Neuronal stem cell (in vitro differentiated cells): ENCODE measurements around the gene RPS24.

Experiments used
- DNase-seq: peaks from one replicate; pipeline ENCODE4 v3.0.0-alpha.2; 2013; ENCODE audit warnings: low spot score
- H2AFZ ChIP-seq: one replicate; pipeline ENCODE4 v1.6.1; 2013; ENCODE audit warnings: mild to moderate bottlenecking, low read length, inconsistent platforms
- H2AK5ac ChIP-seq: 2 replicates; pipeline ENCODE4 v1.6.1; 2013; ENCODE audit warnings: low read depth, mild to moderate bottlenecking, inconsistent platforms, low read length, moderate library complexity, mixed read lengths
- H2BK120ac ChIP-seq: 2 replicates; pipeline ENCODE4 v1.6.1; 2013; ENCODE audit warnings: low read depth, mild to moderate bottlenecking, inconsistent platforms, low read length, moderate library complexity, mixed read lengths
- H2BK12ac ChIP-seq: one replicate; pipeline ENCODE4 v1.6.1; 2013; ENCODE audit warnings: low read length, inconsistent platforms
- H2BK15ac ChIP-seq: 2 replicates; pipeline ENCODE4 v1.6.1; 2013; ENCODE audit warnings: mild to moderate bottlenecking, low read length, inconsistent platforms, mixed read lengths
- H2BK5ac ChIP-seq: one replicate; pipeline ENCODE4 v1.6.1; 2013; ENCODE audit warnings: inconsistent platforms, mild to moderate bottlenecking, low read length, moderate library complexity
- H3K14ac ChIP-seq: one replicate; pipeline ENCODE4 v1.6.1; 2013; ENCODE audit warnings: low read length, inconsistent platforms
- H3K18ac ChIP-seq: 2 replicates; pipeline ENCODE4 v1.6.1; 2013; ENCODE audit warnings: low read length, inconsistent platforms
- H3K23ac ChIP-seq: 2 replicates; pipeline ENCODE4 v1.6.1; 2013; ENCODE audit warnings: low read depth, mild to moderate bottlenecking, mixed read lengths, low read length, inconsistent platforms; ENCODE audit not compliant: poor library complexity
- H3K27ac ChIP-seq: replicated peaks from 3 replicates; pipeline ENCODE4 v1.5.1; 2013; ENCODE audit warnings: low read length, inconsistent platforms
- H3K27me3 ChIP-seq, 3 experiments: 2 replicates each; pipeline ENCODE4 v1.6.1; 2013; ENCODE audit warnings: low read length in 3 of 3, mild to moderate bottlenecking in 2 of 3, inconsistent platforms in 1 of 3, low read depth in 1 of 3, mixed read lengths in 1 of 3, moderate library complexity in 1 of 3; ENCODE audit not compliant: control insufficient read depth in 3 of 3, insufficient read depth in 3 of 3
- H3K36me3 ChIP-seq, 2 donors: replicated peaks in 1 of 2; 2 replicates each; pipeline ENCODE4 v1.6.1; 2013; ENCODE audit warnings: low read length in 2 of 2; ENCODE audit not compliant: control insufficient read depth in 2 of 2, insufficient read depth in 2 of 2
- H3K4ac ChIP-seq: 2 replicates; pipeline ENCODE4 v1.6.1; 2013; ENCODE audit warnings: inconsistent platforms, mild to moderate bottlenecking, low read length, moderate library complexity
- H3K4me1 ChIP-seq, 2 donors: 1 replicate in 1 of 2; 2 replicates in 1 of 2; pipeline ENCODE4 v1.6.1; 2013; ENCODE audit warnings: low read length in 2 of 2, low read depth in 1 of 2; ENCODE audit not compliant: control insufficient read depth in 2 of 2, insufficient read depth in 1 of 2
- H3K4me2 ChIP-seq: one replicate; pipeline ENCODE4 v1.6.1; 2013; ENCODE audit warnings: mild to moderate bottlenecking, low read length, inconsistent platforms; ENCODE audit not compliant: insufficient read depth, poor library complexity, severe bottlenecking
- H3K4me3 ChIP-seq, 2 donors: 2 replicates each; pipeline ENCODE4 v1.5.1; 2013; ENCODE audit warnings: low read length in 2 of 2, mild to moderate bottlenecking in 2 of 2, inconsistent platforms in 1 of 2, moderate library complexity in 1 of 2
- H3K79me1 ChIP-seq: one replicate; pipeline ENCODE4 v1.6.1; 2013; ENCODE audit warnings: low read depth, mild to moderate bottlenecking, inconsistent platforms, low read length, moderate library complexity
- H3K9ac ChIP-seq: one replicate; pipeline ENCODE4 v1.6.1; 2013; ENCODE audit warnings: mild to moderate bottlenecking, low read depth, low read length, inconsistent platforms; ENCODE audit not compliant: poor library complexity
- H3K9me3 ChIP-seq, 2 donors: replicated peaks in 1 of 2; 2 replicates each; pipeline versions ENCODE3 to v1.6.1; 2013; ENCODE audit warnings: low read length in 2 of 2, mild to moderate bottlenecking in 2 of 2, inconsistent platforms in 1 of 2, low read depth in 1 of 2, mixed read lengths in 1 of 2, moderate library complexity in 1 of 2; ENCODE audit not compliant: control insufficient read depth in 2 of 2, insufficient read depth in 1 of 2
- H4K8ac ChIP-seq: one replicate; pipeline ENCODE4 v1.6.1; 2013; ENCODE audit warnings: low read depth, mild to moderate bottlenecking, inconsistent platforms, low read length, moderate library complexity
- H4K91ac ChIP-seq: one replicate; pipeline ENCODE4 v1.6.1; 2013; ENCODE audit warnings: low read length, low read depth, mild to moderate bottlenecking, inconsistent platforms; ENCODE audit not compliant: poor library complexity
- WGBS, 2 donors: extraction: QIAGEN DNeasy Blood & Tissue Kit; methylation state at CpG; one replicate each; pipeline ENCODE4 v1.1.7; 2013; ENCODE audit warnings: missing lambda C conversion rate in 2 of 2, mixed read lengths in 1 of 2; ENCODE audit not compliant: insufficient read length in 2 of 2, insufficient replicate concordance in 1 of 2; ENCODE audit errors: extremely low coverage in 2 of 2; 5-methylcytosine and 5-hydroxymethylcytosine counted together

The RPS24 gene

DNA sequence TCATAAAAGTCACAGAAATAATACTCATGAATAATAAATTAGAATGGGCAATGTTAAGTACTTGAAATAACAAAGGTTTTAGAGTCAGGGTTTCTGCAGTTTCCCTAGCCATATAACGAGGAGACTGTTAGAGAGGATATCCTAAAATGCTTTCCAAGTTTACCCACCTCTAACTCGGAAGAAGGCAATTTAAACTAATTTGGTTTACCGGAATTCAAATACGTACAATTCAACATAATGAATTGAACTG lies 351 bp upstream of the RPS24 start:
- no peak overlapping the region for H2BK15ac ChIP-seq
- H3K4me2 ChIP-seq: peak overlapping the region; percentile 31
- no CpG with 5 or more reads among the region's 4 CpGs for WGBS, 2 donors
- no peak overlapping the region for H2AK5ac ChIP-seq
- H3K79me1 ChIP-seq: peaks cover 6% of the 10 kb centered on the region
- H3K23ac ChIP-seq: no peak overlapping the region
- no peak for DNase-seq
- H3K27me3 ChIP-seq: no peaks in the 10 kb centered on the region
- H3K9me3 ChIP-seq: no peaks in the 10 kb centered on the region
- H2AFZ ChIP-seq: peak overlapping the region; percentile 74
- no peak overlapping the region for H3K9ac ChIP-seq
- H3K14ac ChIP-seq: no peak overlapping the region
- peak overlapping the region in 1 of 2 donors; percentile 64 for H3K4me3 ChIP-seq
- no peak overlapping the region for H3K18ac ChIP-seq
- no peak overlapping the region for H4K8ac ChIP-seq
- H3K27ac ChIP-seq: peak overlapping the region; percentile 9
- H3K36me3 ChIP-seq: peaks cover 27 to 39% of the 10 kb centered on the region in 2 donors
- H2BK12ac ChIP-seq: no peak overlapping the region
- H2BK5ac ChIP-seq: no peak overlapping the region
- no peak overlapping the region for H3K4ac ChIP-seq
- H4K91ac ChIP-seq: no peak overlapping the region
- H3K4me1 ChIP-seq: peaks cover 3% of the 10 kb centered on the region in 2 donors
- H2BK120ac ChIP-seq: no peak overlapping the region

DNA sequence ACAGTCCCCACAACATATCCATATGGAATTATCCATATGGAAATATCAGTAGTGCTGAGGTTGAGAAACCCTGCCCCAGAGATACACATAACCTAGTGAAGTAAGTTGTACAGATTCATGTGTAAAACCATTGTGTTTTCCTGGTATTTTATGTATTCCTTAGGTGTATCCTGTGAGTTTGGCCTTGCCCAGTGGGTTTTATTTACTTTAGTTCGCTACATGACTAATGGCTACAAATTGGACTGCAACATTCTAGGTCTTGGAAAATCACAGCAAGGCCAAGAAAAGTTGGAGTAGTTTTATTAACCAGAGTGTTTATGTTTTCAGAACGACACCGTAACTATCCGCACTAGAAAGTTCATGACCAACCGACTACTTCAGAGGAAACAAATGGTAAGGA lies 1.4 kb downstream of the RPS24 start:
- Histone ChIP-seq H3K79me1 (peaks cover 2% of the 10 kb centered on the region), H3K36me3 (peaks cover 39 to 56% of the 10 kb centered on the region in 2 donors), H3K9ac (no peak overlapping the region), H3K4me1 (peaks cover 2 to 3% of the 10 kb centered on the region in 2 donors), H4K8ac (no peak overlapping the region), H3K27ac (no peak overlapping the region), H3K4me3 (peak overlapping the region in 1 of 2 donors; percentile 64), H2BK12ac (no peak overlapping the region), H2AFZ (no peak overlapping the region), H3K4ac (no peak overlapping the region), H3K9me3 (no peaks in the 10 kb centered on the region), H2BK120ac (no peak overlapping the region), H2AK5ac (no peak overlapping the region), H3K14ac (no peak overlapping the region), H2BK15ac (no peak overlapping the region), H3K18ac (no peak overlapping the region), H3K23ac (no peak overlapping the region), H3K4me2 (peak overlapping the region; percentile 53), H4K91ac (no peak overlapping the region), H2BK5ac (no peak overlapping the region), H3K27me3 (no peaks in the 10 kb centered on the region)
- DNase-seq: no peak
- WGBS, 2 donors: no CpG with 5 or more reads among the region's 5 CpGs

DNA sequence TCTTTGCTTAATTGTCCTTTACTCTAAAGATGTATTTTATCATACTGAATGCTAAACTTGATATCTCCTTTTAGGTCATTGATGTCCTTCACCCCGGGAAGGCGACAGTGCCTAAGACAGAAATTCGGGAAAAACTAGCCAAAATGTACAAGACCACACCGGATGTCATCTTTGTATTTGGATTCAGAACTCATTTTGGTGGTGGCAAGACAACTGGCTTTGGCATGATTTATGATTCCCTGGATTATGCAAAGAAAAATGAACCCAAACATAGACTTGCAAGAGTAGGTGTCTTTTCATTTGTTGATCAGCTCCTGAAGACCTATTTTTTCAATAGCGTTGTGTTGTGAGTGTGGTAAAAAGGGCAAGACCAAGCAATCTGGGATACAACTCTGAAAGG lies 1.8 kb downstream of the RPS24 start:
- H3K27me3 ChIP-seq: no peaks in the 10 kb centered on the region
- H3K9ac ChIP-seq: no peak overlapping the region
- H3K4me3 ChIP-seq: peak overlapping the region in 1 of 2 donors; percentile 64
- H3K14ac ChIP-seq: no peak overlapping the region
- H3K23ac ChIP-seq: no peak overlapping the region
- no peak overlapping the region for H2AK5ac ChIP-seq
- no CpG with 5 or more reads among the region's 5 CpGs for WGBS, 2 donors
- H3K9me3 ChIP-seq: no peaks in the 10 kb centered on the region
- peaks cover 2 to 3% of the 10 kb centered on the region in 2 donors for H3K4me1 ChIP-seq
- peaks cover 2% of the 10 kb centered on the region for H3K79me1 ChIP-seq
- H3K4ac ChIP-seq: no peak overlapping the region
- no peak overlapping the region for H4K91ac ChIP-seq
- H4K8ac ChIP-seq: no peak overlapping the region
- H2BK120ac ChIP-seq: no peak overlapping the region
- no peak overlapping the region for H2BK15ac ChIP-seq
- H3K18ac ChIP-seq: no peak overlapping the region
- no peak for DNase-seq
- no peak overlapping the region for H2BK5ac ChIP-seq
- no peak overlapping the region for H3K27ac ChIP-seq
- peaks cover 40 to 61% of the 10 kb centered on the region in 2 donors for H3K36me3 ChIP-seq
- no peak overlapping the region for H3K4me2 ChIP-seq
- H2BK12ac ChIP-seq: no peak overlapping the region
- no peak overlapping the region for H2AFZ ChIP-seq

DNA sequence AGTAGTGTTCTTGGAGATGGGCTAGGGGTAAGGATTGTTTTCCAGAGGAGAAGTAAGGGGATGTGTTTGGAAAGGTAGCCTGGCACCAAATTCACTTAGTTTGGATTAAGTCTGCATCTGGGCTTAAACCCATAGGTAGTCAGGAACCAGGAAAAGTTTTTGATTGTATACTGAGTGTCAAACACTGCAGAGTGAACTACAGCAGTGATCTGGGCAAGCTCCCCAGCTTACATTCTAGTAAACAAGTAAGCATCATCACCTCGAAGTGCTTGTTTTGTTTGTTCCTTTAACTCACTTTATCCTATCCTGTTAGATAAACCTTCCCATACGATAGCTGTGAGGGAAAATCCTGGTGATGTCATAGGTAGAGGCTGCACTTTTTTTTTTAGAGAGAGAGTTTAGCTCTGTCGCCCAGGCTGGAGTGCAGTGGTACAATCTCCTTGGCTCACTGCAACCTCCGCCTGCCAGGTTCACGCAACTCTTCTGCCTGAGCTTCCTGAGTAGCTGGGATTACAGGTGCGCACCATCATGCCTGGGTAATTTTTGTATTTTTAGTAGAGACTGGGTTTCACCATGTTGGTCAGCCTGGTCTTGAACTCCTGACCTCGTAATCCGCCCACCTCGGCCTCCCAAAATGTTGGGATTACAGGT lies 2.4 kb downstream of the RPS24 start:
- no peak overlapping the region for H2AK5ac ChIP-seq
- H4K8ac ChIP-seq: no peak overlapping the region
- H3K4me1 ChIP-seq: peaks cover 2 to 3% of the 10 kb centered on the region in 2 donors
- no peak overlapping the region for H3K4me2 ChIP-seq
- H3K14ac ChIP-seq: no peak overlapping the region
- H3K27ac ChIP-seq: no peak overlapping the region
- no peak overlapping the region for H3K4me3 ChIP-seq
- DNase-seq: no peak
- H3K79me1 ChIP-seq: peaks cover 2% of the 10 kb centered on the region
- H4K91ac ChIP-seq: no peak overlapping the region
- H2BK5ac ChIP-seq: no peak overlapping the region
- H3K9ac ChIP-seq: no peak overlapping the region
- H2BK15ac ChIP-seq: no peak overlapping the region
- no peak overlapping the region for H3K18ac ChIP-seq
- no peak overlapping the region for H2AFZ ChIP-seq
- H3K23ac ChIP-seq: no peak overlapping the region
- H2BK120ac ChIP-seq: no peak overlapping the region
- peaks cover 46 to 67% of the 10 kb centered on the region in 2 donors for H3K36me3 ChIP-seq
- no peak overlapping the region for H3K4ac ChIP-seq
- H2BK12ac ChIP-seq: no peak overlapping the region
- no peaks in the 10 kb centered on the region for H3K27me3 ChIP-seq
- WGBS, 2 donors: no CpG with 5 or more reads among the region's 9 CpGs
- no peaks in the 10 kb centered on the region for H3K9me3 ChIP-seq
